Suppressor macrophage (primary cell): Measurements from ENCODE around the gene CHKB.

Experiments
- DNase-seq, 4 experiments: peaks; one replicate each; pipeline ENCODE4 v3.0.0-alpha.2; 2020 to 2022

The CHKB gene

GRCh38 chr22:50597097-50597496 lies 14.4 kb upstream of the CHKB start:
- DNase-seq: no peak

- no peak for DNase-seq
Observed at GRCh38 chr22:50595189-50595588, 12.5 kb upstream of the CHKB start.

GRCh38 chr22:50587407-50587806 lies 4.8 kb upstream of the CHKB start:
- DNase-seq: no peak

DNA sequence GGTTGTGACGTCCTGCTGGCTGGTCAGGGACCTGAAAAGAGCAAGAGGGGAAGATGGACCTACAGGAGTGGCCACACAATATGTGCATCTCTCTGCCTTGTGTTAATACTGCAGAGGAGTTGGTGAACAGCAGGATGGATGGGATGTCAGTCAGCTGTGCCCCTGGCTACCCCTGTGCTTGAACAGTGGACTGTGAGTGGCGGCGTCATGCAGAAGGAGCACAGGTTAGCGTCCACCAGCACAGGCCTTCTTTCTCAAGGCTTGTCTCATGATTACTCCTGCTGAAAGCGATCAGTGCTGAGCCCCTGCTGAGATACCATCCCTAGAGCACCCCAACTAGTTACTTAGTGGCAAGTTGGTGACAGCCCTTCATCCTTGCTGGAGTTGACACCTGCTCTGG lies 3.8 kb upstream of the CHKB start:
- DNase-seq: no peak

DNA sequence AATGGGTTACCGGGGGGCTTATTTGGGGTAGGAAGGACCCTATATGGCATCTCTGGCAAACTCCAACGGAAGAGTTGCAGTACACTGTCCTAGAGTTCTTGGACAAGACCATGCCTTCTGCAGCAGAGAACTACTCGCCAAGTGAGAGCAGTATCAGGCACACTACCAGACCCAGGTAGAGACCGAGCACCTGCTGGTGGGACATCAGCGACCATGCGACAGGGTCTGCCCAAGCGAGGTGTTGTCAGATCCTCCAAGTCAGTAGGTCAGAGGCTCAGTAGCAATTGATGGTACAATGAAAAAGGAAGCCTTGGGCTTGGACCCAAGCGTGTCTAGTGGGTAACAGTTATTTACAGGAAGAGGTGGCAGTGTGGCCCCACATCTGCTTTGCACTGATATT lies 3.1 kb upstream of the CHKB start:
- no peak for DNase-seq

DNA sequence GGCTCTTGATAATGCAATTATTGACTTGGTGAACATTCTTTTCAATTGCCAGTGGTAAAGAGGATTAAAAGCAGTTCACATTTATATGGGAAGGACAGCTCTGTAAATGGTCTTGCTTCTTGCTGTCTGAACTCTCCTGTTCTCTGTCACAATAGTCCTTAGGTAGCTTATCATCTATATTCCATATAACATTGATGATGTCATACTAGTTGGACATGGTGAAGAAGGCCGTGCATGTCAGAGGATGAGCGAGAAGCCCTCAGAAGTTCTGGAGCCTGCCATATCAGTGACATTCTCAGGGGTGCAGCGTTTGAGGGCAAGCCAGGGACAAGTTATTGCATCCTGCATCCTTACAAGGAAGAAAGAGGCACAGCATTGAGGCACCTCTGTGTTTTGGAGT lies 2.6 kb upstream of the CHKB start:
- DNase-seq: no peak

- no peak for DNase-seq
Observed at GRCh38 chr22:50584106-50585096, 1.8 kb upstream of the CHKB start.

- no peak for DNase-seq
Observed at GRCh38 chr22:50583294-50583861, 729 bp upstream of the CHKB start.

DNA sequence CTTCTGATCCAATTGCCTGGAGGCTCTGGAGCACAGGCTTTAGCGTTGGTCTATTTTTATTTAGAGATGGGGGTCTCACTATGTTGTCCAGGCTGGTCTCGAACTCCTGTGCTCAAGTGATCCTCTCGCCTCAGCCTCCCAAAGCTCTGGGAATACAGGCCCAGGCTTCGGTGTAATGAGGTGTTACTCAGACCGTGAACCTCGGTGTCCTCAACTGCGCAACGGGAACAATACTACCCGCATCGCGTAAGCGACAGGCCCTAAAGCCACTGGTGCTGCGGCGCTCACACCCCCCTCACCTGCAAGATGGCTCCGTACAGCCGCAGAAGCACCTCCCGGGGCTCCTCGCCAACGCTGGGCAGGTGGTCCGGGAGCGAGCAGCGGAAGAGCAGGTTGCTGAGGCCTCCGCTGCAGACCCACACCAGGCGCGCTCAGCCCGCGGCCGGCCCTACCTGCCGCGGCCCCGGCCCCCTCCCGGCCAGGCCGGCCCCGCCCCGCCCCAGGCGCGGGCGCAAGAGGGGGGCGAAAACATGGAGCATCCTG lies 628 bp downstream of the CHKB start:
- peak in 3 of 4 experiments; percentile 20 to 46 (median 21) for DNase-seq

GRCh38 chr22:50581031-50581949 lies 1.4 kb downstream of the CHKB start:
- DNase-seq: peak; percentile 35 to 51 (median 46)

GRCh38 chr22:50579752-50580151 lies 2.9 kb downstream of the CHKB start:
- DNase-seq: no peak

DNA sequence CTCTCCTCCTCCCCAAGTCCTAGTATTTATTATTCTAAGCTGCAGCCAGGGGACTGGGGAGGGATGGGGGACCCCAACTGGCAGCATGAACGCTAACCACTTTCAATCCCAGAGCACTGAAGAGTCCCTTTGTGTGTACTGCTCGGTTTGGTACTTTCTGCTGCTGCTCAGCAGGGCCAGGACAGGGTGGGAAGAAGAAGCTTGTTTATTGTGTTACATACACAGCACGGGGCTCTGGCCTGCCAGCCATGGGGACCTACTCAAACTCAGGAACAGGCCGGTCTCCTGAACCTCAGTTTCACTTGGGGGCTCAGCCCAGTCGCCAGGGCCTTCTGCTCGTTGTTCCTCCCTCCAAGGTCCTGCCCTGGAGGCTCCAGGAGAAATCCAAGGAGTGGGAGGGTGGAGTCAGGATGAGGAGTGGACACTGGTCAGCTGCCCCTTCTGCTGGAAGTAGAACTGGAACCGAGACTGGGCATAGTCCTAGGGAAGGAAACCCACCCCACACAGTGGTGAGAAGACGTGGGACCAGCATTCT lies 3.8 kb downstream of the CHKB start:
- peak in 1 of 4 experiments; percentile 11 for DNase-seq

DNA sequence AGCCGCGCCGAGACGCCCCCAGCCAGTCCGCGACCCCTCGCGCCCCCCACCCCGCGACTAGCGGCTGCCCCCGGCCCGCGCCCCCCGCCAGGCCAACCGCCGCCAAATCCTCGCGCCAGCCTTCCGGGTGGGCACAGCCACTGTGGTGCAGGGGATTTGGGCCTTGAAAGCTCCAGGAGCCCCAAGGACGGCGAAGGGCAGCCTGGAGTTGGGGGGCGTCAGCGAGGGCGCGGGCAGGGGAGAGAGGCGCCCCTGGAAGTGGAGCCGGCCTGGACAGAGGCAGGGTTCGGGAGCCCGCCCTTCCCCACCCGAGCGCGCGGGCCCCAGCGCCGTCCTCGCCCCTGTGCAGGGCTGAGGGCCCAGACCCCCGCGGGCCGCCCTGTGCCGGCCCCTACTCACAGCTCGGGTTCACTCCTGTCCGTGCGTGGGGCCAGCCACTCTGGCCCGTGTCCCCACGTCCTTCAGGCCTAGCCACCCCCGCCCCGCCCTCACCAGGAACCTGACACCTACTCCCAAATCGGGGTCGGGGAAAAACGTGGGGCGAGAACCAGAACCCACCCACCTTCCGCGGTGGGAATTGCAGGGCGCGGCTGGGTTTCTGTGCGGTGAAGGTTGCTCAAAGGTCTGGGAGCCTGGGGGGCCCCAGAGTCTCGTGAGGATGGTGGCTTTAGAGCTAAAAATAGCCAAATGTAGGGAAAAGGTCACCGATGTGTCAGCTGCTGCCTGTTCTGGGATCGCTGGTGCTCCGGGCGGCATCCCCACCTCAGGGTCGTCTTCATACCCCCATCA lies 4.5 kb downstream of the CHKB start, which contains the start of gene CPT1B:
Gene CPT1B, minus strand, starts transcription at position 441 of the 789 bp plus-strand sequence. CDS start 512 bp downstream, outside the sequence.
- peak in 2 of 4 experiments; percentile 14 to 27 for DNase-seq

DNA sequence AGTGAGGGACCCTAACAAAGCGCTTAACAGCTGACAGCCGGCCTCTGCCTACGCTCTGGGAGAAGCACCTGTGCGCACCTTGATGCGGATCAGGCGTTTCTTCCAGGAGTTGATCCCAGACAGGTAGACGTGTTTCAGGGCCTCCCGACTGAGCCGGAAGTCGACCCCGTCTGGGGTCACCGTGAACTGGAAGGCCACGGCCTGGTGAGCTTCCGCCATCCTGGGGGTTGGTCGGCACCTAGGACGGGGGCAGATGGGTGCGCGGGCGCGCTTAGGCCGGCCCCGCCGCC lies 5.0 kb downstream of the CHKB start:
- no peak for DNase-seq

DNA sequence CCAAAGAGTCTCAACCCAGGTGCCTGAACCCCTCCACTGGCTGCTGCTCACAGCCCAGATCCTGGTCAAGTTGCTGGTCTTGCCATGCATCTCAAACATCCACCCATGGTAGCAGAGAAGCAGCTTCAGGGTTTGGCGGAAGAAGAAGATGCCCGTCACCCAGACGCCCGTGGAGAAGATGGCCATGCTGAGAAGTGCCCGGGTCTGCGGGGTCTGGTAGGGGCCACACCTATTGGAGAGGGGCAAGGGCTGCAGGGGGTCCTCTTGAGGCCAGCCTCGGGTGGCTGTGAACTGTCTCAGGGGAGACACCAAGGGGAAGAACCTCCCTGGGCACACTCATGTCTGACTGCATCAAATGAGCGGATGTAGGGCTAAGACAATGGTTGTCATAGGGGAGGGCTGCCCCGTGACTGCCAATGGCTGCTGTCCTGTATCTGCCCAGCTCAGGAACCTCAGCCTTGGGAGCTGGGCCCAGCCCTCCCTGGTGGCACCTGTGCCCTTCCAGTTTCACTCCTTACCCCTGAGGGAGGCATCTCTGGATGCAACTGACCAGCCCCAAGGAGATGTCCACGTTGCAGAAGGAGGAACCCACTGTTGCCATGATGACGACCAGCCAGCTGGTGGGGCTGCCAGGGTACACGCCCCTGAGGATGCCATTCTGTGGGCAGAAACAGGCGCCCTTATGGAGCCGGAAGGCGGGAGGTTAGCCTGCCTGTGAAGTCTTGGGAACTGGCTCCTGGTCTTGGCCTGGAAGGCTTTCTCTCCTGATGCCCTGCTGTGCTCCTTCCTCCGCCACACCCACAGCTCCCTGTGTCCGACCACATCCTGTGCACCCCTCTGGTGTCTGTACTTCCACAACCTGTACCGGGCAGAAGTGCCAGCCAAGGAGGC lies 5.6 kb downstream of the CHKB start:
- DNase-seq: peak; percentile 13 to 53 (median 22)

DNA sequence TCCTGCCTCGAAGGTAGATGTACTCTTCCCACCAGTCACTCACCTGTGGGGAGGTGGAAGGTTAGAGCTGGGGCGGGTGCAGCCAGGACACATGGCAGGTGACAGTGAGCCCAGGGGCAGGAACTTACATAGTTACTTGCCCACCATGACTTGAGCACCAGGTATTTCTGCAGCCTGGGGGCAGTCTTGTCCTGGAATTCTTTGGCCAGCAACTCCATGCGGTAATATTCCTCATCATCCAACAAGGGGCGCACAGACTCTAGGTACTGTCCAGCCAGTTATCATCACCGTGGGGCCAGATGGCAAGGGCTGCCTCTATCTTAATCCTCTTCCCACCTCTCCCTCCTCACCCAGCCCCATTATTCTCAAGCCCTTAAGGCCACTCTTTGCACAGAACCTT lies 6.6 kb downstream of the CHKB start:
- peak; percentile 9 to 29 (median 23) for DNase-seq

DNA sequence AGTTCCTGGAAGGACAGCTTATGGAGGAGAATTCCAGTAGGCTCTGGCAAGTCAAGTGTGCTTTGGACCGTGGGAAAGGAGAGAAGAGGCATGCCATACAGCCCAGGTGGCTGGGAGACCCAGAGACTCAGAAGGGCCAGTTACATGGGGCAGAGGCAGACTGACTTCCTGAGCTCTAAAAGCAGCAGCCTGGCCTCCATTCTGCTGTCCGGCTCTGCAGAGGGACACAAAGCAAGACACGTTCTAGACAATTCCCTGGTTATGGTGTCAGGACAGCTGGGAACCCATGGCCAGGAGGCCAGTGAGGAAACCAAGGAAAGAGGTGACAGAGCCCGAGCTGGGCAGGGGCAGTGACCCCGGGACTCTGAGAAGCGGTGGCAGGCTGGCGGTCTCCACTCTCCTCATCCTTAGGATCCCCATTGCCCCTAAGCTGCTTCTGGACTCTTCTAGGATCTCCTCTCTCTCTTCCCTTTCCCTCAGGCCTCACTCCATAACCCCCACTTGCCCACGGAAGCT lies 7.2 kb downstream of the CHKB start:
- DNase-seq: no peak

- DNase-seq: no peak
Observed at GRCh38 chr22:50574383-50574755, 8.3 kb downstream of the CHKB start.

DNA sequence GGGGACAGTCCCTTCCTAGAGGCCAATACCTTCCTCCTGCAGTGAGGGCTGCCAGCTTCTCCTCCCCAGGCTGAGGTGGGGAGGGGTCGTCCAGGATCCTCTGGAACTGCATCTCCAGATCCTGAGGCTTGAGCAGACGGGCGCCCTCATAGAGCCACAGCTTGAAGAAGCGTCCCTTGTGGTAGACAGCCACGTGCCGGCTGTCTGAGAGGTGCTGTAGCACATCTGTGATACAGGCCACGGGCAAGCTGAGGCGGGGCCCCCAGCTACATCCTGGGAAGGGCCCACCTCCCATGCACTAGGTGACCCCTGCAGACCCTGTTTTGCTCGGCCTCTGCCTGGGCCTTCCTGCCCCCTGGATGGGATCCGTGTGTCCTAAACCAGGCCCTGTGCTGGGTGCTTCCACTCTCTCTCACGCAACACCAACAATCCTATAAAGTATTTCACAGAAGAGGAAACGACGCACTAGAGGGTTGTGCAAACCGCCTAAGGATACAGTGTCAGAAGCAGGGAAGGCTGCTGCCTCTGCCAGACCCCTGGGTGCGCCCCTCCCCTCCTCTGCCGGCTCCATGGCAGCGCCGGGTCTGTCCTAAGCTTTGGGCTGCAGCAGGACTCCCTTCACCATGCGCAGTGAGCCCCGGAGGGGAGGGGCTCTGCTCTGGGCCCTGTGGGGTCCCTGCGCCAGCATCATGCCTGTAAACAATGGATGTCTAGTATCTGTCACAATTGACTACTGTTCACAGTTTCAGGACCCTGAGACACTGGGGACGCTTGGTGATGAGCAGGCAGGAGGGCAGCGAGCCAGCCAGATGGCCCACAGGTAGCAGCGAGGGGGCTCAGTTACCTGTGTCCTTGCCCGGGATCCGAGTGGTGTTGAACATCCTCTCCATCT lies 8.9 kb downstream of the CHKB start:
- no peak for DNase-seq
